GM12801 (cell line): ENCODE data around the gene H6PD.

Experiments
- CTCF ChIP-seq: IDR thresholded peaks from one replicate; pipeline ENCODE4 v1.5.1; 2011; ENCODE audit warnings: control low read depth; ENCODE audit not compliant: insufficient read length; ENCODE audit errors: extremely low read depth

Gene H6PD

GRCh38 chr1:9248341-9249262, 14.0 kb downstream of the H6PD start:
- no peak for TF ChIP-seq CTCF

GRCh38 chr1:9249263-9249533, 14.6 kb downstream of the H6PD start:
- TF ChIP-seq CTCF: no peak

DNA sequence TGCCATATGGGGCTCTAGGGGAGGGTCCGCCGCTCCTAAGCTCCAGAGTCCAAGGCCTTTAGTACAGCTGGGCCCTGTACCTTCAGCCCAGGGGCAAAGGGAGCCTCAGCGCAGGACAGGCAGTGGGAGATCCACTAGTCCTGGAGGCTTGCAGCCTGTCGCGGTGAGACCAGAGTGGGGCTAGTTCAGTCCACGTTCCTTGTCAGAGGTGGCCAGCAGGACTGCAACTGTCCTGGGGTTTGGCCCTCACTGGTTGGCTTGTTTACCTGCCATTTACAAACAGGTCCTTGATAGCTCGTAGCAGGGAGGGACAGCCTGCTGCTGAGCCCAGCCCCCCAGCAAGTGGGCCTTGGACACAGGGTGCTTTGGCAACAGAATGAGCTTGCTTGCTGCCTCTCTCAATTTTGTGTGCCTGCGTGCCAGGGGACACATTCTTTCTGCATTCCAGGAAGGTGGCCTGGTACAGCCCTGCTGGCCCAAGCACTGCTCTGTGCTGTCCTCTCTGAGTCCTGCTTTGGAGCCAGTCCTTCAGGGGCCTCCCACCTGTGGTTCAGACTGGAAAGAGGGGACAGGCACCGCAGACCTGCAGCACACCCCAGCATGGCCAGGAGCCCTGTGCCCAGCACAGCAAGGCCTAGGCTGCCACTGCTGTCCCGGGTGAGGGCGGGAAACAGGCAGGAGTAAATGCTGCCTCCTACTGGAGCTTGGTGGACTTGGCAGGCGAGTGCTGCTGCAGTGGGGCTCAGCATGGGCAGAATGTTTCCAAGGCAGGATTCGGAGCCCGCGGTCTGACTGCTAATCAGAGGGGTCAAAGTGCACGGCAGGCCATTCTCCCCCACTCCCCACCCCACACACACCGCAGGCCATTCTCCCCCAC, 15.2 kb downstream of the H6PD start:
- TF ChIP-seq CTCF: no peak

- no peak for TF ChIP-seq CTCF
Measured at GRCh38 chr1:9250411-9251381, 16.1 kb downstream of the H6PD start.

- no peak for TF ChIP-seq CTCF
Measured at GRCh38 chr1:9251501-9251900, 16.9 kb downstream of the H6PD start.

GRCh38 chr1:9253004-9253403, 18.4 kb downstream of the H6PD start:
- no peak for TF ChIP-seq CTCF
